Endothelial cell of umbilical vein (primary cell): ENCODE results near the gene CCM2.

Source experiments
- CTCF ChIP-seq, 2 donors: IDR thresholded peaks; 1 replicate in 1 of 2; 2 replicates in 1 of 2; pipeline ENCODE4 v1.5.1; 2011; ENCODE audit warnings: low read length in 2 of 2, mild to moderate bottlenecking in 2 of 2, moderate library complexity in 2 of 2, control low read depth in 1 of 2, inconsistent platforms in 1 of 2, low read depth in 1 of 2; ENCODE audit not compliant: insufficient read depth in 1 of 2; ENCODE audit errors: extremely low read depth in 1 of 2
- EZH2 ChIP-seq: IDR thresholded peaks from 2 replicates; pipeline ENCODE4 v1.6.1; 2012; ENCODE audit warnings: borderline replicate concordance, low read depth, mild to moderate bottlenecking, moderate library complexity, low read length, inconsistent platforms; ENCODE audit not compliant: severe bottlenecking
- JUN ChIP-seq: IDR thresholded peaks from 2 replicates; pipeline ENCODE4 v1.6.1; 2011; ENCODE audit warnings: borderline replicate concordance, low read depth; ENCODE audit not compliant: insufficient read length, insufficient read depth
- MAX ChIP-seq: IDR thresholded peaks from 2 replicates; pipeline ENCODE4 v1.6.1; 2011; ENCODE audit not compliant: insufficient read depth, insufficient read length
- MYC ChIP-seq: IDR thresholded peaks from one replicate; pipeline ENCODE4 v1.6.1; 2011; ENCODE audit warnings: mild to moderate bottlenecking, low read depth, low read length
- POLR2A ChIP-seq: IDR thresholded peaks from 2 replicates; pipeline ENCODE4 v1.6.1; 2012; ENCODE audit warnings: low read depth, mild to moderate bottlenecking, control low read depth, low read length
- POLR2AphosphoS5 ChIP-seq: IDR thresholded peaks from 2 replicates; pipeline ENCODE4 v1.6.1; 2012; ENCODE audit warnings: low read depth, mild to moderate bottlenecking, control low read depth, low read length, moderate library complexity; ENCODE audit not compliant: insufficient read depth

GRCh38 chr7:44965441-44965903 lies 34.5 kb upstream of the CCM2 start:
- no peak for TF ChIP-seq CTCF (IDR thresholded peaks at IDR 0.05; ENCODE audit: extremely low read depth in 1 of 2, insufficient read depth in 1 of 2, low read depth in 1 of 2, low read length in 2 of 2)
- TF ChIP-seq EZH2 = no peak
- TF ChIP-seq JUN = no peak
- no peak for TF ChIP-seq POLR2AphosphoS5
- TF ChIP-seq POLR2A = no peak
- TF ChIP-seq MYC = no peak
- no peak for TF ChIP-seq MAX
